Activated CD4-positive, alpha-beta T cell treated with anti-CD3 and anti-CD28 coated beads, Interleukin-2, amount 50 U/mL, for 1 hour (primary cell): ENCODE measurements around the gene ASAP2.
"Not testable (repeated sequence)": the region's sequence is repeated elsewhere in the genome, so short reads cannot be mapped to it uniquely, and the experiment has no call there.

ENCODE experiments used
- DNase-seq: peaks from one replicate; pipeline ENCODE4 v3.0.0-alpha.2; 2020

ASAP2 gene

DNA sequence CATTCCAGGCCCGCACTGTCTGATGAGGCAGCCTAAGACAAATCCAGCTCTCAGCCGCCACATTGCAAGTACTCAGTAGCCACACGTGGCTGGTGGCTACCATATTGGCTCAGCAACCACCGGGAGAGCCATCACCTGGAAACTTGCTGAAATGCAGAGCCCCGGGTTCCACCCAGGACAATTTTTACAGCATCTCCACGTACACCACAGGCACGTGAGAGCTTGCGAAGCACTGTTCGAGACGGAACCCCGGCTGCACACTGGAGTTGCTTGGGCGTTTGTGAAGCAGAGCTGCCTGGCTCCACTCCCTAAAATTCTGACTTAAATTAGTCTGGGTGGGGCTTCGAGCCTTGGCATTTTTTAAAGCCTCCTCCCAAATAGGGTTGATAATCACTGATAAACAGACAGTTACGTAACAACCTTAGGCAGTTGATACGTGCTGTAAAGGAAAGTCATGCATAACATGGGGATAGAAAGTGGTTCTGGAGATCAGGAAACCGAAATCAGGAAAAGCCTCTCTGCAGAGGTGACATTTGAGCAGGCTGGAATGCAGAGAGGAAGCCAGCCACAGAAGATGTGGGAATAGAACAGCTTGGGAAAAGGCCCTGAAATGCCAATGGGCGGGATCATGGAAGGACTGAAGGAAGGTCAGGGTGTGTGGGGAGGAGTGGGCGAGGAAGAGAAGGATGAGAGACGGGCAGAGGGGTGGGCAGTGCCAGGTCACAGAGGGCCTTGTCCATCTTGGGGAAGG lies 6.2 kb downstream of the ASAP2 start:
- no peak for DNase-seq

DNA sequence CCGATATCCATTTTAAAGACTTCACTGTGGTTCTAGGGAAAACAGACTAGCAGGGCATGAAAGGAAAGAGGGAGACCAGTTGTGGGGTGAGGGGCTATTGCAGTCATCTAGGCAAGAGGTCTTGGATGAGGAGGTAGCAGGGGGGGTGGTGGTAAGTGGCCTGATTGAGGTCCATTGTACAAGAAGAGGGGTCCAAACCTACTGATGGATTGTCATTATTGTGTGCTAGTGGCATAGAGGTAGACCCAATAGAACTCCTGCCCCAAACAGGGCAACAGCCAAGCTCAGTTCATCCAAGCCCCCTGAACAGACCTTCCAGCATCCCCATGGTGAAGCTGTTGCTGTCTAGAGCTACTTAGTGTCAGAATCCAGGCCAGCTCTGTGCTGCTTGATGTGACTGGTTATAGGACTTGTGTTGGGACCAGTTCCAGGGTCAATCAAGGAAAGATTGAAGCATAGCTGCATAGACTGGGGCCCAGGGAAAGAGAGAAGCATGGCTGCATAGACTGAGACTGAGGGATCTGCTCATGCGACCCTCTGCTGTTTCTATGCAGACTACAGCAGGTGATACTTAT lies 7.0 kb downstream of the ASAP2 start:
- DNase-seq, result no peak

DNA sequence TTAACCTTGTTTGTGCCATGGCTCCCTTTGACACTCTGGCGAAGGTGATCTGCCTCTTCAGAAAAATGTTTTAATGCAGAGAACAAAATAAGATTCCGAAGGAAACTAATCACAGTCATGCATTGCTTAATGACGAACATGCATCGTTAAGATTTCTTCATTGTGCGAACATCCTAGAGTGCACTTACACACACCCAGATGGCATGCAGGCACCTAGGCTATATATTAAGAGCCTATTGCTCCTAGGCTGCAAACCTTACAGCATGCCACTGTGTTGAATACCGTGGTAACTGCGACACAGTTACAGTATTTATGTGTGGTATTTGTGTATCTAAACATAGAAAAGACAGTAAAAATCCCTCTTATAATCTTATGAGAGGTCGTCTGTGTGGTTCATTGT lies 8.3 kb downstream of the ASAP2 start:
- DNase-seq, result no peak

DNA sequence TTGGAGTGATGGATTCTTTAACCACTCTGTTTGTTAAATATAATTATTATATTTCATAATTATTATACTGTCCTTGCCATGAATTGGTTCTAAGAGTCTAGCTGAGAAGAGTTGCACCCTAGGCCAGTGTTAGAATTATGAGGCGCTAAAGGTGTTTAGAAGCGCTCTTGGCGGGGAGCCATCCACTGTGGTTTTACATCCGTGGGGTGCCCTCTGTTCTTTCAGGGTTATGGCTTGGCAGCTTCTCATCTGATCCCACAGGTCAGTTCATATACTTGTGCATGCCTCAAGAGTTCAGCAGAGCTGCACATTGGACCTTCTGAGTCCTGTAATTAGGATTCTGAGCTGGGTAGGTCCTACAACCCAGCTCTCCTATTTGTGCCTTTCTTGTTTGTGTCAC lies 9.1 kb downstream of the ASAP2 start:
- DNase-seq, result no peak

DNA sequence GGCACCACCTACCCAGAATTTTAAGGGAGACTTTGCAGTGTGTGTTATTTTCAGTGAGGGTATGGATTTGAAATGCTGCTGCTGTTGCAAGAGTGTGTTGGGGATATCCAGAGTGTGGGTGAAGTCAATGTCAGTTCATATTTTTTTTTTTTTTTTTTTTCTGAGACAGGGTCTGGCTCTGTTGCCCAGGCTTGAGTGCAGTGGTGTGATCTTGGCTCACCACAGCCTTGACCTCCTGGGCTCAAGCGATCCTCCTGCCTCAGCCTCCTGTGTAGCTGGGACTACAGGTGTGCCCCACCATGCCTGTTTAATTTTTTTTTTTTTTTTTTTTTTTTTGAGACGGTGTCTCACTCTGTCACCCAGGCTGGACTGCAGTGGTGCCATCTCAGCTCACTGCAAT lies 9.5 kb downstream of the ASAP2 start:
- DNase-seq, result not testable (repeated sequence)

DNA sequence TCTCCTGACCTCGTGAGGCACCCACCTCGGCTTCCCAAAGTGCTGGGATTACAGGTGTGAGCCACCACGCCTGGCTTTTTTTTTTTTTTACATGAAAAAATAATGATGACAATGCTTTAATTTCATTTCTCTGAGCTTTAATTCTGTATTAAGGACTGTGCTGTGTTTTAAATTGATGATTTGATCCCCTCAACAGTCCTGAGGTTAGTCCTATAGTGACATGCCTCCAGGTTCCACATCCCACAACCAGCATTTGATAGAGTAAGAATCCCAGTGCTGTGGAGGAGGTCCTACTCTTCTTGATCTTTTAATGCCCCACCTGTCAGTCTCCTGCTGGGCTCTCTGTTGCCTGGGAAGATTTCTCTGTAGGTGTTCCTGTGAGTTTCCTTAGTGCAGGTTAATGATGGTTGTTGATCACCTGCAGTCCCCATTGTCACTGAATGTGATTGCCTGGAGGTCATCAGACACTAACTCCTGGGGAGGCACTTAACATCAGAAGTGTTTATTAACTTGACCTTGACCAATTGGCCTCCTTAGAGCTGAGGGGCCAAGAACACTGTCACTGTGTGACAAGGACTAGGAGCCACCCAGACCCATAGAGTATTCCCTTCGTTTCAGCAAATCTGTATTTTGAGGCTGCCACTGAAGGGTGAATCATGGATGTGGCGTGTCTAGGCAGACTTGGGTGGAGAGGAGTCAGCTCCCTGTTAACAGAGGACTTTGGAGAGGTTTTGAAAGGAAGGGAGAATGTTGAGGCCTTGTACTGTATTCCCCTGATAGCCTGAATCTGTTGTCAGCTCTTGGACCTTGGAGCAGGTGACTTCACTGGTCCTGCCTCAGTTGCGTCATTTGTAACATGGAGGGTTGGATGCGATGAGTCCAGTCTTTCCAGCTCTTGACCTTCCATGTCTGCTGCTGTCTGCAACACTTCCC lies 11.5 kb downstream of the ASAP2 start:
- no peak for DNase-seq

DNA sequence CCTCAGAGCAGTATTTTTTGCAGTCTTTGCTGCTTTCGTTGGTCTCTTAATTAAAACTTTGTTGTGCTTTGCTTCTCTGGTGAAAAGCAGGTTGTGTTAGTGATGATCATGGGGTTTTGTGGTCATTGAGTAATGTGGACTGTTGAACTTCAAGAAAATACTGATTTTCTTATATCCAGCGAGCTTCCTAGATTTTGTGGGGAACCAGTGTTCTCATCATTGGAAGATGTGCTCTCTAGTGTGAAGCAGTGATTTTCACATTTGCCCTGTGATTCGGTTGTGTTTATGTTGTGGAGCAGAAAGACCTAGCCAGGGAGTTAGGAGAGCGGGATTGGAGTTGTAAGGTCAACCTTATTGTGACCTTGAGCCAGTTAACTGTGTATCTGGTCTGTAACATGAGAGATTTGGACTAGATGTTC lies 12.4 kb downstream of the ASAP2 start:
- no peak for DNase-seq

DNA sequence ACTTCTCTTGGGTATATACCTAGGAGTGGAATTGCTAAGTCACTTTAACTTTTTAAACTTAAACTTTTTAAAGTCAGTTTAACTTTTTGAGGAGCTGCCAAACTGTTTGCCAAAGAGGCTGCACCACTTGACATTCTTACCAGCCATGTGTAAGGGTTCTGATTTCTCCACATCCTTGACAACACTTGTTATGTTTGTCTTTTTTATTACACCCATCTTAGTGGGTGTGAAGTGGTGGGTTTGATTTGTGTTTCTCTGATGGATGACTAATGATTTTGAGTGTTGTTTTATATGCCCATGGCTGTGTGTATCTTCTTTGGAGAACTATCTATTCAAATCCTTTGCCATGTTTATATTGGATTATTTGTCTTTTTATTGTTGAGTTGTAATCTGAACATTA lies 13.6 kb downstream of the ASAP2 start:
- no peak for DNase-seq

DNA sequence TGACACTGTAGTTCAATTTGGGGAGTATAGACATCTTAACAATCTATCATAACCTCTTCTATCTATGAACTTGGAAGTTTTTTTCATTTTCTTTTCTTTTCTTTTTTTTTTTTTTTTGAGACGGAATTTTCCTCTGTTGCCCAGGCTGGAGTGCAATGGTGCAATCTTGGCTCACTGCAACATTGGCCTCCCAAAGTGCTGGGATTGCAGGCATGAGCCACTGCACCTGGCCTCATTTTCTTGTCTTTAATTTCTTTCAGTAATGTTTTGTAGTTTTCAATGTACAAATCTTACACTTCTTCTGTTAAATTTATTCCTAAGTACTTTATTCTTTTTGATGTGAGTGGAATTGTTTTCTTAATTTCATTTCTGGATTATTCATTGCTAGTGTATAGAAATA lies 14.6 kb downstream of the ASAP2 start:
- no peak for DNase-seq

DNA sequence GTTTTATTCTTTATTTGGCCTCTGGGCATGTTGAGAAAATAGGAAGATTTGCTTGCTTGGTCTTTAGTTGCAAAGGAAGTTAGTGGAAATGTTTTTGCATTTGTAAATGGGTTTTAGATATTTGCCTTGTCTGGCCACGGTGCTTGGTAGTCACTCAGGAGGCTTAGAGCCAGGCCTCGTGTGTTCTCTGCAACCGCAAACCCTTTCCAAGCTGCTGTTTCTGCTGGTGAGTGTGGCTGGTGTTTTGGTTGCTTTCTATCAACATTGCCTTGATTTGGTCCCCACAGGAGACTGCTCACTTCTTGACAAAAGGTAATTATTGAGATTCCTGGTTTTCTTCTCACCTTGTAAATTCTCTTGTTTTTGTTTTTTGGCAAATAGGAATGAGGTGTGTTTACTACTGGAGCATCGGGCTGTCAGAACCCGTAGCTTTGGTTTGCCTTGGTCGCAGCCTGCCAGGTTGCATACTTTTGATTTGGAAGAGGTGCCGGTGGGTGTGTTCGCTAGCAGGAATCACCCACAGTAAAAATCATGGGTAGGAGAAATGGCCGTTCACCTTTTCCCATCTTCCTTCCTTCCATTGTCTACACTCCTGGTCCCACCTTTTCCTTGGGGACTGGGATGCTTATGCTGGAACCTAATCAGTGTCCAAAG lies 15.8 kb downstream of the ASAP2 start:
- no peak for DNase-seq

DNA sequence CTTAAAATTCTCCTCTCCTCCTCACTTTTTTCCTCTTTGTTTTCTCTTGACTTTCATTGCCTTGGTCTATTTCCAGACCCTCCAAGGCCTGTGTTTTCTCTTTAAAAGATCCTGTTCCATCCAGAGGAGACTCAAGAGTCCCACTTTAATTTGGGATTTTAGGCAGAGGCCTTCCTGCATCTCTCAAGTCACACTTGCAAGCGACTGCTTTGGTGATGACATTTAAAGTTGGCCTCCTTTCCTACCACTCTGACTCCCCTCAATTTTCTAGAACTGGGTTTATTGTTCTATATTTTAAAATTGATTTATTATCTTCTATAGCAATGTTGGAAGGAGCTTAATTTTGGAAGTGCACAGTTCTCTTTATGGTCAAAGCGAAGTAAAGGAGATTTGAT lies 16.3 kb downstream of the ASAP2 start:
- no peak for DNase-seq

DNA sequence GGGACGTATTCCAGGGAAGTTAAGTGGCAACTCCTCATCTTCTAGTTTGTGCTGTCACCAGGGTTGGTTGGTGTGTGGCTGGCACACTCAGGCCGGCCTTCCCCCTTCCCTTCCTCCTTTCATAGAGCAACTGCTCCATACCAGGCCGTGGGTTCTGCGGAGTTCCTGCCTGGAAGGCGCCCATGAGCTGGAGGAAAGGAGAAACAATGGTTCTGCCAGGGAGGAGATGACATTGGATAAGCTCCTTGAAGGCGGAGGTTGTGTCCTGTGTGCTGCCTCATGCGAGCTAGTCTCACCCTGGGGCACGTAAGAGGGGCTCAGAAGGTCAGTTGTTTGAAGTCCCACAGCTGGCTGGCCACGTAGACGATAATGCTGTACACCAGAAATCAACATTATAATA lies 19.2 kb downstream of the ASAP2 start:
- DNase-seq, result no peak

DNA sequence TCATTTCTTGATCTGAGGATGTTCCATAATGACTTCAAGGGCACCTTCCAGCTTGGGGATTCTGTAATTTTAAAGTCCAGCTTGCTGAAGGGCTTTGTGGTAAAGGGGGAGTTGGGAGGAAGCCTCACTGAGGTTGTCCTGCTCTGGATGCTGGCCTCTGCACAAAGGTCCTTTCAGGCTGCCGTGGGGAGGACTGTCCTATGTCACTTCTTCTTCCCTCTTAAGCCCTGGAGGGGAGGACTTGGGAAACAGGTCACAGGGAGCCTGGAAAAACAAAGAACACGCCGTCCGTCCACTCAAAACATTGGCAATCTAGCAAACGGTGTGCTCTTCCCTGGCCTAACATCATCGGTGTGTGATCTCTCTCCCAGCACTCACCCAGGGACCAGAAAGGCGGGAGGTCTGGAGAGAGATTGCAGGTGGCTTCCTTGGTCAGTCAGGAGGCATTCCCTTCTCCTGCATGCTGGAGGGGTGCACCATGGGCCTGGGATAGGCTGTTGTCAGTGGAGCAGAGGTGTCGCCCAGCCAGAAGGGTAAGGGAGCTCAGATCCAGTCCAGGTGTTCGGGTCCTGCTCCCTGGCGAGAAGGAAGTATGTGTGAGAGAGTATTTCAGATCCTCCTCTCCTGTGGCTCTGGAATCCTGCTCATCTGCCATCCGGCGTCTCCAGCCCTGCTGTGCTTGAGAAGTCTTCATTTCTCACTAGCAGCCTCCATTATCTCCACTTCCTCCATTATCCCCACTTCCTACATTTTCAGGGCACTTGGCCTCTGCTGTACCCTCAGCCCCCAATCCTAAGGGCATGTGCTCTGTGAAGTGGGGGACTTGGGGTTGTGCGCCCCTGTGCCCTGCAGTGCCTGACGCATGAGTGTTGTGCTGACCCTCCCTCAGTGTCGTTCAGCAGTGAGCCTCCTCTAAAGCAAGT lies 20.1 kb downstream of the ASAP2 start:
- DNase-seq, result no peak

DNA sequence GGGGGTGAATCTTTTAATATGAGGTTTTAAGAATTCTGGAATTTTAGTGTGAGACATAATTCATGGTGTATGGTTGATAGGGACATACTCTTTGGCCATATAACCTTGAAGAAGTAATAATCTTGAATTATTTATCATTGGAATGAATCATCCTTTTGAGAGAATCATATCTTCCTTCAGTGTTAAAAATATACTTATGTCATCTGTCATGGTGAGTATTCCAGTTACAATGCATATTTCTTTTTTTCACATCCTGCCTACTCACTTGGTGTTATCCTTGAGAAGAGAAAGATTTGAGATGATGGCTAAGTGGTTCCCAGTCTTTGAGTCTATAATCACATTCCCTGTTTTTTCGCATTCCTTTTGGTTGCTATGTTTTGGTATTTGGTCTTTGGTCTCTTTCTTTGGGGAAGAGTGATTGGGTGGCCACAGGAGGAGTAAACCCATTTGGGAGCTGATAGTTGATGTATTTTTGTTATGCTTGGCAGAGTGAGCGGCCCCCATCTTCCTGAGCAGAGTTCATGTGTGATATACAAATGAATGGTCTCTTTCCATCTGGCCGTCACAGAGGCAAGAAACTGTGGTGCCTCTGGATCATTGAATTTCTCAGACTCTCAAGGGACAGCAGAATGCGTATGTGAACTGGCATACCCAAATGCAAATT lies 21.6 kb downstream of the ASAP2 start:
- no peak for DNase-seq

DNA sequence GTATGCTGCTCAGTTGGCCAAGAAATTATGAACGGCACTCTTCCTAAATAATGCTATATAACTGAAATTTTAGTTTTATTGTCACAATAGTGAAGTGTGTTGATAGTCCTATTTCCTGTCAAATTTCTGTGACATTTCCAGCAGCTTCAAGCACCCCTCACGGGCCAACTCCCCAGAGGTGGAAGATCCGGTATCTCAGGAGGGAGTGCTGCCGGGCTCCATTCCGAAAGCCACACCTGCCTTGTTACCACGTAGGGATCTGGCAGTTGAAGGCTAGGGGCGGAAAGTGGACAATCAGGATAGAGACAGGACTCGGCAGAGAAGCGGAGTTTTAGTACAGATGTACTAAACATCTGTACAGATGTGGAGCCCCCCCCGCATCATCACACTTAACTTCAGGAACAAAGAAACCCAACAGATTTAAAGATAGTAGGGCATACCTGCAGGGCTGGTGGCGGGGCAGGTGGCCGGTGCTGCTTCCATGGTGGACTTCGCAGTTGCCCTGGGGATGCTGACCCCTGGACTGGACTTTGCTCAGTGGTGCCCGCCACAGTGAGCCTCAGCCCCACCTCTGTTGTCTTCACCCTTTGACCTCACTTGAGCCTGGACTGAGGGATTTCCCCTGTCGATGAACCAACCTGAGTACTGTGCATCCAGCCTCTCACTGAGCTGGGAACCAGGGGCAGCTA lies 22.3 kb downstream of the ASAP2 start:
- DNase-seq, result no peak

DNA sequence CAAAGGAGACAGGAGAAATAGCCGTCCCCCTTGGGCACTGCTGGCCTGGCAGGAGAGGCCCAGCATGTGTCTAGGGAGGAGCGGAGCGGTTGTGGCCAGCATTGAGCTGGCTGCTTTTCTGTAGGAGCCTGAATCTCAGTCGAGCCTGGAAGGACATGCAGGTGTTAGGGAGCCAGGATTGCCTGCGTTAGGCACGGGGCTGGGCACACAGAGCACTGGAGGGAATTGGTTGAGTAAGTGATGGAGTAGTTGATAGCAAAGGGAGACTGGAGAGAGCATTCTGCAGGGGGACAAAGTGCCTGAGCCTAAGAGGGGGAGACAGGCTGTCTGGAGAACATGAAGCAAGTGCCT lies 22.8 kb downstream of the ASAP2 start:
- DNase-seq, result no peak

DNA sequence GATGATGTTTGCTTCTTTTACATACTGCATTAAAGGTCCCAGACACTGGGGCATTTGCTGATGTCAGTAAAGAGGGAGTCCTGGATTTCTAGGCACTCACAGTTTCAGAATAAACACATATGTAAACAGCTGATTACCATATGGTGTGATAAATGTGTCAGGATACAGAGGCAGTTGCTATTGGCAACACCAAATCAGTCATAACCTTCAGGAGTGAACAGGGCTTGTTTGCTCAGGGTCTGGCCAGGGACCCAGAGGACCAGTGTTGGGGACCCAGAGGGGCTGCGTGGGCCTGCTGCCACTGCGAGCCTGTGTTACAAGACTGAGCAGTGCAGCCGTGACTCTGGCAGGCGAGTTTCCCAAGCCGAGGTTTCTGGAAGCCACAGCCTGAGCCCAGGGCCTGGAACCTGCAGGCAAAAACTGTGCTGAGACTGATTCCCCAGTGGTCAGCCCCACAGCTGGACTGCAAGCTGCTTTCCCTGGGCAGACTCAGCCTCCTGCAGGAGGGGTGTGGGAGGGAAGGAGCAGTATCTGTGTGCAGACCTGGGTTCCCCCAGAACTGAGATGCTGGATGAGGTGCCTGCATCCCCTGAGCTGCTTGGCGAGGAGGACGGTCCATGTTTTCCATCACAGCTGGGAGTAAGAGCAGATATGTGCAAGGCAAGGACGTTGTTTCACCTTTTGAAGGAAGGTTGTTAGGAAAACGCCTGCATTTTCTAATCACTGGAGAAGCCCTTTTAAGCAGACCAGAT lies 23.6 kb downstream of the ASAP2 start:
- DNase-seq, result no peak

DNA sequence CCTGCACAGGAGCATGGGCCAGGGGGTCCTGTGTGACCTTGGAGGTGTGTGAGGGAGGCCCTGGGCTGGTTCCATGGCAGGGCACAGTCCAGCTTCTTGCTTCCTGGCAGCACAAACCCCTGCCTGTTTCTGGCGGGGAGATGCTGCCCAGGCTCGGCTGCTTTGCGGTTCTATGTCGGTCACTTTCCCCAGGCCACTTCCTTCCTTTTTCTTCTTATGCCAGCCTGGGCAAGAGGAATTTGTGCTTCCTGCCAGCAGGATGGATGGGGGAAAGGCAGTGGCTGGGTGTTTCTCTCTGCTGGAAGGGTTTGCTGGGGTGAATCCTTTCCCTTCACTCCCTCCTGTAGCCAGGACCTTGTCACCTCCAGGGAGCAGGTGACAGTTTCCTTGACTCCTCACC lies 24.3 kb downstream of the ASAP2 start:
- DNase-seq, result no peak

DNA sequence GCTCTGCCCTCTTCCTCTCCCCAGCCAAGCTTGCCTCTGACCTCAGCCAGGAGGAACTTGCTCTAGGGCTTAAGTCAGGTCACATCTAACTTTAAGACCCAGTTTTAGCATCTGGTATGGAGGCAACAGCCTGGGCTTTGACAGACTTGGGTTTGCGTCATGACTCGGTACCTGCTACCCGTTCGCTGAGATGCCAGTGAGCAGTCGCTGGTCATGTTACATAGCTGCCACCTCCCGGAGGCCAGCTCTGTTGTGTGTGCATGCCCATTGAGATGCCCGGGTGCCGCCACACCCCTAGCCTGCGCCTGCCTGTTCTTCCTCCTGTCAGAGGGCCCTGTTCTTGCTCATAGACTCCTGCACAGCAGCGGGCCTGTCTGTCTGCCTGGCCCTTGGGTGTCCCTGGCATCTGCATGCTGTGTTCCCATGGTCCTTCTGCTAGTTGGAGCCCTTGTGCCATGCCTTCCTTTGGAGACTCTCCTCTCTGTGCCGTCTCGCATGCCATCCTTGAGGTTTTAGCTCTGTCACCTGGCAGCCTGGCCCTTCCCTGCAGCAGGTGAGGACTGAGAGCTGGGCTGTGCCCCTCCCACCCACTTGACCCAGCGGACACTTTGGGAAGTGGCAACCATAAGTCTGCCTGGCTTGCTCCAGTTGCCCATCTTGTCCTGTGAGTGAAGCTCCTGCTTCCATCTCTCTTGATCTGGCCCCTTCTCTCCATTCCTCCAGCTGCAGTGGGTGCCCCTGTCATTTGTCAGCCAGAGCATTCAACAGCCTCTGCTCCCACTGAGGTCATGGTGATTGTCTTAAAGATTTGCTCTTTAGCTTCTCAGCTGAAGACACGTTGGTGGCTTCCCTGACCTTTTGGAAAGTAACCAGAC lies 24.9 kb downstream of the ASAP2 start:
- no peak for DNase-seq

DNA sequence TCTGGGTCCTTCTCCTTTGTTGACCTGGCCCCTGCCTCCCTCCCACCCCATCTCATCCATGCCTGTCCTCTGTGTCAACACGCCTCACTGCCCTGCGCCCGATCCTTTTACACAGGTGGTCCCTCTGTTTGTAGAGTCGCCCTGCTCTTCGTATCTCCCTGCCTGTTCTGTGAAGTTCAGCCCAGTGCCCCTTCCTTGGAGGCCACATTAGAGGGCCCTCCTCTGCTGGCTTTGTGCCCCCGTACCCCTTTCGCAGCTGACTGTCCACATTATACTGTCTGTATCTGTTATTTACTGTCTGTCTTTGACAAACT lies 25.5 kb downstream of the ASAP2 start:
- no peak for DNase-seq
